Measurements from ENCODE around the gene CACUL1.
A peak's percentile ranks its signal among the peaks of the same experiment; 100 is the strongest.

The CACUL1 gene

DNA sequence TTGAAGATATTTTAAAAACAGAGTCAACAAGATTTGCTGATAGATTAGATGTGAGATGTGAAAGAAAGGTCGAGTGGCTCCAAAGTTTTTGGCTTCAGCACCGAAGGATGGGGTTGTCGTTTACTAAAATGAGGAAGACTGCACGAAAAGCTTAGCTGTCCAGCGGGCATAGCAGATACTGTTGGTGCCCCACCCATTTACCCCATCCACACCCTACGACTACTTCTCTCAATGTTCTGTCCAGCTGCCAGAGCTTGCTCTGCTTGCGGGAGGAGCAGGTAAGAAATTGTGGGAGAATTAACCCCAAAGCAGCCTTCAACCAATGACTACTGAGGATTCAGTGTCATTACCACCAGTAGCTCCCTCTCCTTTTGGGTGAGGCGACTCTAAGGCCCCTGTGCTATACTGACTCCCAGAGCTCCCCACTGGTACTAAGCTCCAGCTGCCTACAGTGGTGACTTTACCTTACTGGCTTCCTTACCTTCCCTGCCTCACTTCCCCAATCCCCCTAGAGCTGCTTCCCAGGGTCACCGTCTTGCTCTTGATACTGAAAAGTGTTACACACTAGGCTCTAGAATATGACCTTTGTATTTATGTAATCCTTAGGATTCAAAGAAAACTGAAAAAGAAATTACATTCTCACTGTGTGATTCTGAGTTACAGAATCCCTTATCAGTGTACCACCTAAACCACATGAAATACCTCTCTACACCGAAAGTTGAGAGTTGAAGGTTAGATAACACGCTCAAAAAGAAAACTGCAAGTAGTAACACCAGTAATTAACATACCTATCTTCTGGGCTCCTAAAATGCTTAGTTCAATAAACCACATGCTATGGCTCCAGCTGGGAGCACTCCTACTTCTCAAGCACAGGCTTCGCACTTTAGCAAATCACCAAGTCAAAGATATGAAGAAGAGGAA is 22.3 kb downstream of the CACUL1 start:
- DNase-seq = peak; percentile 62

DNA sequence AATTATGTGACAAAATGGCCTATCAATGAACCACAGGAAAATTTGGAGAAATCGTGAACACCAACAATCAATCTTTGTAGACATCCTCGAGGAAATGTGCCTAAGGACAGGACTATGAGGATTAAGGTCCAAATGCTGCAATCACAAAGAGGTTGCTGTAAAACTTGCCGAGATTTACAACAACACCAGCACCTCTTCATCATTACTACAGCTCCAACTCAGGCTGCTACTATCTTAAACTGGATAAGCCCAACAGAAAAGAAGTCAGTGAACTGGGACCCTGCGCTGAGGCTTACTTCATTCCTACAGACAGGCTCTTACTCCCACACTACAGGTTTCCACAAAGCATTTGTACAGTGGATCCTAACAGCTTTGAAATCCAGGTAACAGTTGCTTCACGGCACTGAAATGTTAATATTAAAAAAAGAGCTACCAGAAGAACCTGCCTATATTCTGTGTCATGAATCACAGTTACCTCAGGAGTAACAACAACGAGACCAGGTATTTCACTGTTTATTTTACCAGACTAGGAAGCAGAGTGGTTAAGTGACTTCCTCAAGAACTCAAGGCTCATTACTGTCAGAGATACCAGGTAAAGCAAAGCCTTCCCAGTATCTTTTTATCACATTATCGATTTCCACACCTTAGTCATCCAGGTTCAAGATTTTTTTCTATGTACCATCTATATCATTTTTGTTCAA is 23.9 kb downstream of the CACUL1 start:
- no peak for DNase-seq

DNA sequence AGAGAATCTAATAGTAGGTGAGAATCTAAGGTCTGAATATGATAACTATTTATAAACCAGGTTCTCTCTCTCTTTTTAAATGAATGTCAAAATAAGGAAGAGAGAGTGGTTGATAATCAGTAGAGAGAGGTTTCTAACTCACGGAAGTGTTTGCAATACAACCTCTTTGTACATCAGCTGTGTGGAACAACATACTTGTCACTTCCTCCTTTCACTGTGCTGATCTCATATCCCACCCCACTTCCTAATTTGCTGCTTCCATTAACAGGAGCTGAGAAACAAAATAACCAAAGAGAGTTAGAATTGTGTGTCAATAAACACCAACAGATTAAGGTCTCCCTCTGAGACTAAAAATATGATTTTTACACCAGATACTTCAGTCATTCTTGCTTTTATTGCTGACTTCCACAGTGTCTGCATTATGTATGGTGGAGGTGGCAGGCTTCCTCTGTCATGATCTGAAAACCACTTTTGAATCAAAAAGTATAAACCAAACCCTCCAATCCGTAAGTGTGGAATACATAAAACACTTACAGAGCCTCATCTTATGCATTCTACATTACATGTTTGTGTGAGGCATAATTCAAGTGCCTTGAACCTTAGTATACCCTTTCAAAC is 25.0 kb downstream of the CACUL1 start:
- DNase-seq = peak; percentile 72

DNA sequence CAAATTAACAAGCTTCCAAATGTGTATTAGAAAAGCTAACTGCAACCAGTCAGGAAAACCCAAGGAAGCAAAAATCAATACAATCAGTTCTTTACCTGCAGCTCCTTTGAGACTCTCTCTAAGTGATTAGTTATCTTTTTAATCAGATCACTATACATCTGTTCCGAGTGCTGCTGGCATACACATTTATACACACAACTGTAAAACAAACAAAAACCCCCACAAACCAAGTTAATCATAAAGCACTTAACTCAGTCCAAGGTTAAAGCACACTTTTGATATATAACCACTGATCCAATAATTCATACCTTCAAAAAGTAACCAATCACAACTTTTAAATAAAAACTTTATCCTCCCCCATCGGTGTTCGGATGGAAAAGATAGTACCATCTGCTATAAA is 25.6 kb downstream of the CACUL1 start:
- no peak for DNase-seq

DNA sequence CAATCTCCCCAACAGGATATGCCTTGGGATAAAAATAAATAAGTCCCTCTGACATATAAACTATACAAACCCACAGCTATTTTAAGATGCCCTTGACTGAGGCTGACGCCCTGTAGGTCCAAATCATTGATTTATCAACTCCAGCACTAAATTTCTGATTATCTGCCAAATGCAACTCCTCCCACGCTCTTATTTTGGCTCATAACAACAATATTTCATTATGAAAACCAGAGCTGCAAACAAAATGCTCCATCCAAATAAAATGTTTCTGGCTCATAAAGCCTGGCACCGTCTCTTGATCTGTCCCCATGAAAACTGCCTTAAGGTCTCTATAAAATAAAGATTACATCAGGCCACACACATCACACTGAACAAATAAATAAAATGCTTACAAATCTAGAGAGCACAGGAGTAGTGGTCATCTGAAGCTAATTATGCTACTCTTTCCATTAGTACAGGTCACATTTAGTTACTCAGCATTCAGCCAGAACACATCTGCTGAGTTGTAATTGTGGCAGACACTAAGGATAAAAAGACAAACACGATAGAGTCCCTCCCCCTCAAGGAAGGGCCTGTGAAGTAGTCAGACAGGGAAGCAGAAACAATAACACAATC is 28.8 kb downstream of the CACUL1 start:
- no peak for DNase-seq

DNA sequence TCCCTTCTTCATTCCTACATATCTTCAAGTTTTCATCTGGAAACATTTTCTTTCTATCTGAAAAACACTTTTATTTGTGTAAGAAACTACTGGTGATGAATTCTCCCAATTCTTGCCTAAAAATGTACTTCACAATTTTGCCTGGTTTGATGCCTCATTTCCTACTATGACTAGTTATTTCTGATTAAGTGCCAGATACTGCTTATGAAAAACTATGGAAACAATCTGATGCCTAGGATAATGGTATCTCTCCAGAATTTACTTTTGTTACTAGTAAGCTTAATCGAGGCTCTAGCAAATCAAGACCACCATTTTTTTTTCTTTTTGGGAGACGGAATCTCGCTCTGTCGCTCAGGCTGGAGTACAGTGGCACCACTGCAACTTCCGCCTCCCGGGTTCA is 31.3 kb downstream of the CACUL1 start:
- no peak for DNase-seq

DNA sequence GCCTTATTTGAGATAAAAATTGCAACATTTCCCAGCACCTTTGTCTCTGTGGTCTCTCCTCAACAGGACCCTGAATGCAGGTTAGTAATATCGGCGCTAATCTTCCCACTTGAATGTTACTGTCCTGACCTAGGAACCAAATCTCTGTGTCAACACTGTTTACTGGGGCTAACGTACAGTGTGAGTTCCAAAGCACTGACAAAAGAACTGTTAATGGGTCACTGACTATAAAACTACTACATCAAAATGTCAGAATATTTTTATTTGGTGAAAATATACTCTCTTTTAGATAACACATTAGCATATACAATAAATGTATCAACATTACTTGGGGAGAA is 33.3 kb downstream of the CACUL1 start:
- no peak for DNase-seq

DNA sequence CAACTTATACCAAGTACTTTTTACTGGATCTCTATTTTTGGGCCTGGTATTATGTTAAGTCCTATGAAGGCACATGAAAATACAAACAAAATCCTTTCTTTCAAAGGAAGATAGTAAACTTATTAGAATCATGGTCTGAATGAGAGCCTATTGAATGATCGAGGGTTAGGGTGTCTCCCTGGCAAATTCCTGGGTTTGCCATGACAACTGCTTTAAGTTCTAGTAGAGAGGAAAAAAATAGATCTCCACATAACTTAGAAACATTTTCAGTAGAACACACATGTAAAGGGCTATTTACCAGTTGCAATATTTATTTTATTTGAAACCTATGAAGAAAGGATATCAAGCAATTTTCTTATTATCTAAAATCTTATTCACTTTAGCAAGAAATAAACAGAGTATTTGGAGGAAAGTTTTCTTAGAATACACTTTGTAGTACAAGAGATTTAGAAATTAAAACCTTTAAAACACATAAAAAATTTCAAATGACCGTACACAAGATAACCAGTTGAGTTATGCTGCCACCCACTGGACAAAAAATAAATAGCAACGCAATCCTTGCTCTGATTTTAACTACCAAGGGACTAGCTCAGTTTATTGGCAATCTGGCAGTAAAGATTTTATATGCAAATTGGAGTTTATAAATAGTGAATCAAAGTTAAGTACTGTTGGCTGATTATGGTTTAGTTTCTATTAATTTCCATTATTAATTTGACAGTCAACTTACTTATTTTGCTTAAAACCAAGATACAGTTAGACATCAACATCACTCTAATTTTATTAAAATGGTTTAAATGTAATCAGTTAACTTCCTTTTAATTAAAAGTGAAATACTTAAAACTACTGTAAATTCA is 33.9 kb downstream of the CACUL1 start:
- DNase-seq = peak; percentile 76

DNA sequence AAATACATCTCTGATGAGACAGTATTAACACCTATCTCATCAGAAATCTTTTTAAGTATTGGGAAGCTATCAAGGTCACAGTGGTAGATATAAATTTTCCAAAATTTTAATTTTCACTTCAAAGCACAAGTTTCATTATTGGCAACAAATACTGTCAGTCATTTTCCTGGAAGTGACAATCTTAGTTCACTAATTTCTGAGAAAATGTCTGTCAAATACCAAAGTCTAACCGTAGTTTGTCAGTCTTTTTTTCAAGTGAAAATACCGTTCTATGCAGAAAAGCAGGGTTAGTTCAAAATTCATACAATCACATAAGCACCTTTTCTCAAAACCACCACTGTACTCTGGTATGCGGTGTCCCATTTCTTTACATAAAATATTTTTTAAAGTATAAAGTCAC is 40.4 kb downstream of the CACUL1 start:
- no peak for DNase-seq

DNA sequence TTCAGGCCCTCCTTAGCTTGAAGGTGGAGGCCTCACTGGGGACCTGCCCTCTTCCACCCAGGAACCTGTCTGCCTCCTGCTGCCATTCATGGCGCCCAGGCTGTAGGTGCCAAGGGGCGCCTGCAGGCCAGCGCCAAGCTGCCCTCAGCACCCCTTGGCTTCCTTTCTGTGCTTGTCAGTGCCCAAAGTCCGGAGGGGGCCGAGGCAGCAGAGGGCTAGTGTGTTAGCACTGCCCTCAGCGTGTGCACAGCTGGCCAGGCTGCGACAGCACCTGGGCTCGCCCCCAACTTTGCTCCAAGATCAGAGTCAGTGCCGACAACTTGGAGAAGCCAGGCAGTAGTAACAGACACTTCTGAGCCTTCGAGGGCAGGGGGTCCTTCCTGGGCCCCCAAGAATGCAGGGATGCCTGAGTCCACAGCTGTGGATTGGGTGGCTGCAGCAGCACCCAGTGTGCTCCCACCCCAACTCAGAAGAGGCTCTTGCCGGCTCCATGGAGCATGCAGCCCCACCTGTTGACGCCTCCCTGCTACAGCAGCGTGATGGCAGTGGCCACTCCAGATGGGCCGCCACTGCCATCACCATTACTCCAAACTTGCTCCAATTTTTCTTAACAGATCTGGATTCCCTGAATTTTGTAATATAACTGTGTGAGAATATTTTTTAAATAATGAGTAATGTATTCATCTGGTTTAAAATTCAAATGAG is 41.7 kb downstream of the CACUL1 start:
- peak; percentile 36 for DNase-seq

DNA sequence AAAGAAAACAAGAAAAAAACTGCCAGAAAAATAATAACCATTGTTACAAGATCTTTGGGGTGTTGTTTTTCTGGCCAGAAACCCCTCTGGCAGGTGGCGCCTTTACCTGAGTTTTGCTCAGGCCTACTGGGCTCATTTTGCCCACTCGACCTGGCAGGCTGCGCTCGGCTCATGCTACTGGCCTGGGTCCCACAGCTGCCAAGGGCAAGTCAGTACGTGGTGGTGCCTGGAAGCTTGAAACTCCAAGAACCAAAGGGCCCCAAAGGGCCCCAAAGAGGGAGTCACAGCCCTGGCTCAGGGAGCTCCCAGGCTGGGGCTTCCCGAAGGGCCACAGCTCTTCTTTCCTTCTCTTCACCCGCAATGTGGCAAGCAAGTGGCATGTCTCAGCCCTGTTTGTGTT is 42.7 kb downstream of the CACUL1 start:
- DNase-seq = no peak

DNA sequence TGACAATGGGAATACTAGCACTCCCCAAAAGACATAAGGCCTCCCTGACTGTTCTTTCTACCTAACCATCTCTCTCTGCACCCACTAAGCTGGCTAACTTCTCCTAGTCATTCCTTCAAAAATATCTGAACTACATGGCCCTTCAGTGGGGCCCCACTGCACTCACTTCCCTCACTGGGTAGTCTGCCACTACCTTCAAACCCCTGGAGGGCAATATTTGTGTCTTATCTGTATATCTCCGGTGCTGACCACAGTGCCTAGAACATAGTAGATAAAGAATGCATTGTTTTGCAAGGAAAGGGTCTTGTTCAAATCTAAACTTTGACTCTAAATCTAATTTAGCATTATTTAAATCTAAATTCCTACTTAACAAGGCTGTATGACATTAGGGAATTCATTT is 44.3 kb downstream of the CACUL1 start:
- peak; percentile 48 for DNase-seq

DNA sequence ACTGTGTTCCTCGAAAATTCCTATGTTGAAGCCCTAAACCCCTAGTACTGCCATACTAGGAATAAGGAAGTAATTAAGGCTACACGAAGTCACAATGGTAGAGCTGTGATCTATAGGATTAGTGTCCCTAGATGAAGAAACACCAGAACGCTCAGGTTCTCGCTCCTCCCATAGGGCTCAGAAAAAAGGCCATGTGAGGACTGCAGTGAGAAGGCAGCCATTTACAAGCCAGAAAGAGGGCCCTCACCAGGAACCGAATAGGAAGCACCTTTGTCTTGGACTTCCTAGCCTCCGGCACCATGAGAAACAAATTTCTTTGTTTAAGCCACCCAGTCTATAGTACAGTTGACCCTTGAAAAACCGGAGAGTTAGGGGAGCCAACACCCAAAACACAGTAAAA is 46.2 kb downstream of the CACUL1 start:
- DNase-seq = no peak

DNA sequence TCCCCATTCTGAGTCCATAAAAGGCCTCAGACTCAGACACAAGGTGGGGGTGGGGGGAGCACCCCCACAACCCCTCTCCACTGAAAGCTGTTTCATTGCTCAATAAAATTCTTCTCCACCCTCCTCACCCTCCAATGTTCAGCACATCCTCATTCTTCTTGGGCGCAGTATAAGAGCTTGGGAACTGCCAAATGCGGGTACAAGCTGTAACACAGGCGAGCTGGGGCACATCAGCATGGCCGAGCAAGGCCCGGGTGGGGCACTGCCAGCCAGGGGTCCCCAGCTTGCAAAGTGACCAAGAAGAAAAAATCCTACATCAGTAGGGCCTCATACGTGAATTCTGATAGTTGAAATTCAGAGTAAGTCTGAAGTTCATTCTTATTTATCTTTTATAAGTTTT is 50.1 kb downstream of the CACUL1 start:
- no peak for DNase-seq

DNA sequence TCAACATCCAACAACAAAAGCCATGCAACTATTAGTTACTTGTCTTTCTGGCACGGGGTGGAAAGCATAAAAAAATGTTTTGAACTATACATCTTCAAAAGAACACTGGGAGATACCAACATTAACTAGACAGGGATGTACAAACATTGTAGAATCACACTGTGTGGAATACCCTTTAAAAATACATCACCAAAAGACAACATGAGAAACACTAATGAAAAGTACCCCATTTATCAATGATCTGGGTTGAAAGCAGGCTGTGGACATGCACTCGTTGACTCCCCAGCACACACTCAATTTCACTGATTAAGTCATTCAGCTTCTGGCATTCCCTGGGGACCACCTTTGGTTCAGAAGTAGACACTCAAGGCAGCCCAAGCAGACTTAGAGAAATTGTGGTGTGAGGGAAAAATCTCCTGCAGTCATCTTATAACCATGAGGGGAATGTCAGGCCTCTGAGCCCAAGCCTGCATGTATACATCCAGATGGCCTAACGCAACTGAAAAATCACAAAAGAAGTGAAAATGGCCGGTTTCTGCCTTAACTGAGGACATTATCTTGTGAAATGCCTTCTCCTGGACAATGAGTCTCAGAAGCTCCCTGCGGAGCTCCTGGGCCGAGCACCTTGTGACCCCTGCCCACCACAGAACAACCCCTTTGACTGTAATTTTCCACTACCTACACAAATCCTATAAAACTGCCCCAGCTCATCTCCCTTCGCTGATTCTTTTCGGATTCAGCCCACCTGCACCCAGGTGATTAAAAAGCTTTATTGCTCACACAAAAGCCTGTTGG is 53.0 kb downstream of the CACUL1 start:
- DNase-seq = no peak

DNA sequence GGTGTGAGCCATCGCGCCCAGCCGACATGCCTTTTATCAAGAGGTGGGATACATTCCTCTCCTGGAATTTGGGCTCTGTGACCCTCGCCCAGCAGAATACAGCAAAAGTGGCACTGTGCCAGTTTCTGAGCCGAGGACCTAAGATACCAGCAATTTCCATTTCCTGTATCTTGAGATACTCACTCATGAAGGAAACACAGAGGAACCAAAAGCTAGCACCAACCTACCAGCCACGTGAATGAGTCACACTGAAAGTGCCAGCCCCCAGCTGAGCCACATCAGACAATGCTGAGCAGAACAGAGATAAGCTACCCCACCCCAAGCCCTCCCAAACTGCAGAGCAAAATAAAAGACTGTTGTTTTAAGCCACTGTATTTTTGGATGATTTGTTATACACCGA is 56.3 kb downstream of the CACUL1 start:
- peak; percentile 97 for DNase-seq

DNA sequence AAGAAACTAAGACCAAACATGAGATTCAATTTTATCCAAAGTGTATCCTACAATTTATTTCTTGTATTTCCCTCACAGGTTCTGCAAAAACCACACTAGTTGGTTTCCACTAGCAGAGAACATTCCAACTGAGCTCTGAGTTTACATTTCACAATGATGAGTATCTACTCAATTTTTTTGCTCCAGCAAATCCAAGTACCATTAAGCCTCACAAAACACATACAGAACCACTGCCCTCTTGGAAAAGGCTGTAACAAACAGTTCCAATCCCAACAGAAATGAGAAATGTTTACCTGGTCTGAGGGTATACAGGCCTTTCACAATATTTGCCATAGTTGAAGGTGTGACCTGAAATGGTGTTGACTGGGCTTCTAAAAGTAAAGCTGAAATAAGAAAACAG is 59.9 kb downstream of the CACUL1 start:
- no peak for DNase-seq

DNA sequence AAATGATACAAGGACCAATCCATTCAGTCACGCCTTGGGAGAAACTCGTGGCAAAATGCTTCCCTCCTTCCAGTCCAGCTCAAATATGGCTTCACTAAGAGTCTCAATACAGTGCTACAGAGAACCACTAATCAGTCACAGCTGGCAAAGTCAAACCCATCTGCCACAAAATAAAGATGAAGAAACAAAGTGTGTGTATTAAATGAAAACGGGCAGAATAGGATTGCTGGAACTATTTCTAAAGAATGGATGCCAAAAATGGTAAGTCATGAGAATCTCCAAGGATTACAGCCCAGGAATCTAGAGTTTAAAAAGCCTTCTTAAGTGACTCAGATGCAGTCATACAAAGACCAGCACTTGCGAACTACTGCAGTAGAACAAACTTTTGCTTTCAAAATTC is 61.9 kb downstream of the CACUL1 start:
- DNase-seq = no peak

DNA sequence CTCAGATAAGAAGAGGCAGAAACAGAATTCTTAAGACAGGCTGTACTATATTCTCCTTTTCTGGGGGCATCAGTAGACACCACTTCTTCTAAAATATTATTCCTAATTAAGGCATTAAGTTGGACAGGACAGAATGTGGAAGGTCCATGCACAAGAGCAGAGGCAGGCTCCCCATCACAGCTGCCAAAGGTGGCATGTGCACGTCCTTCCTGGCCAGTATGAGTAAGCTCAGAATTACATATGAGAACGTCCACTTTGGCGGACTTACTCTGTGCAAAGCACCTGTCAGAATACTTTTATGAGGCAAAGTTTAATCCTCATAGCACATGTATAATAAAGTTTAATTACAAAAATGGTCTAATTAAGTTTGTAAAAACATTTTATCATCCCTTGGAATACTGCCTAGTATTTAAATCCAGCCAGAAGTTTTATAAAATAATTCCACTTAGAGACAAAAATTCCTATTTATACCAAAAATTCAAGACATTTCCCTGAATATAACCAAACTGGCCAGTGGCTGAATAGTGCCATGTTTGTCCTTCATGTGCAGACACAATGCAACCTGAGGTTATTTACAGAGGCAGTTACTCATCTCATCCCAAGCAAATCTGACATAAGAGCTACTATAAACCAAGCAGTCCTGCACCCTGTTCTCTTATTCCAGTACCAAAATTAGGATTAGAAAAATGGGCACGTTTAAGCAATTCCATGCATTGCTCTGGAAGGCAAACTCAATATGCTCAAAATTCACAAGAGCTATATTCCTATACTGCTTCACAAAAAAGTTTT is 65.5 kb downstream of the CACUL1 start:
- DNase-seq = no peak

DNA sequence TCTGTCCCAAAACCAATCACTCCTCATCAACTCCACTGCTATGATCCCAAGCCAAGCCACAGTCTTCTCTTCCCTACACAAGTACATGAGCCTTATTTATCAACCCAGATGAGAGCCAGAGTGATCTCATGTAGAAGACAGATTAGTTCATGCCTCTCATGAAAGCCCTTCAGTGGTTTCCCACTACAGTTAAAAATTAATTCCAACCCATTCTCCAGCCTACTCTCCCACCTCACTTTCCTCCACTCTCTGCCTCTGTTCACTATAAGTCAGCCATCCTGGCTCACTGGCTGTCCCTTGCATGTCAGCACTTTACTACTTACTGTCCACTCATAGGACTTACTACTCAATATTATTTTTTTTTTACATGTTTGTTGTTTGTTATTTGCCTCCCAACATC is 67.3 kb downstream of the CACUL1 start:
- DNase-seq = no peak

Measured in hematopoietic multipotent progenitor cell treated with erythropoietin and hydrocortisone succinate and interleukin-3 and kit ligand, for 6 days (in vitro differentiated cells).